Measurements from ENCODE around the gene DCC.

The DCC gene

DNA sequence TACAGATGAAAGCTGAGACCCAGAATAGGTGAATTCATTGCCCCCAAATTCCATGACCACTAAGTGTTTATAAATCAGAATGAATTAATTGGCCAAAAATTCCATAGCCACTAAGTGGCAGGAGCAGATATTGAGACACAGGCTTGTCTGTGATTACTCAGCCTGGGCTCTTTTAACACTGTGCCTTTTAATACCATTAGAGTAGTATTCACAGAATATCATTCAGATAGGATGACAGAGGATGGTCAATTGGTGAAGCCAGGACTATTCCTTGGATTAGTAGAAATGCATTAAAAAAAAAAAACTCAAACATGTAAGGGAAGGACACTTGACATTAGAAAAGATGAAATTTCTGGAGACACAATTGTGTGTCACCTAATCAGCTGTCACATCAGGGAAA, 698.6 kb downstream of the DCC start:
- Histone ChIP-seq H3K36me3 (ENCODE audit: insufficient read depth, low read length) (no peaks in the 10 kb centered on the region), H3K27me3 (ENCODE audit: insufficient read depth, low read length, poor library complexity, severe bottlenecking) (no peaks in the 10 kb centered on the region), H3K9me3 (ENCODE audit: insufficient read depth, low read depth, low read length) (no peaks in the 10 kb centered on the region), H3K4me1 (ENCODE audit: insufficient read depth, low read length, poor library complexity, severe bottlenecking) (no peaks in the 10 kb centered on the region), H3F3A (ENCODE audit: low read depth) (no peaks in the 10 kb centered on the region), H4K20me1 (ENCODE audit: insufficient read depth, low read length, poor library complexity, severe bottlenecking) (no peaks in the 10 kb centered on the region), H3K4me2 (ENCODE audit: low read depth, low read length, poor library complexity, severe bottlenecking) (no peak overlapping the region), H3K9ac (ENCODE audit: low read depth, low read length, poor library complexity, severe bottlenecking) (no peak overlapping the region), H3K79me2 (ENCODE audit: insufficient read depth, low read length) (no peaks in the 10 kb centered on the region), H3K4me3 (ENCODE audit: low read length, poor library complexity, severe bottlenecking) (no peak overlapping the region), H3K9me2 (replicated peaks; ENCODE audit: low read depth, low read length) (no peaks in the 10 kb centered on the region), H2AFZ (ENCODE audit: low read length) (no peak overlapping the region)
- no peak for TF ChIP-seq EZH2phosphoT487 (IDR thresholded peaks at IDR 0.05; ENCODE audit: borderline replicate concordance)
- TF ChIP-seq, protein P1, sequence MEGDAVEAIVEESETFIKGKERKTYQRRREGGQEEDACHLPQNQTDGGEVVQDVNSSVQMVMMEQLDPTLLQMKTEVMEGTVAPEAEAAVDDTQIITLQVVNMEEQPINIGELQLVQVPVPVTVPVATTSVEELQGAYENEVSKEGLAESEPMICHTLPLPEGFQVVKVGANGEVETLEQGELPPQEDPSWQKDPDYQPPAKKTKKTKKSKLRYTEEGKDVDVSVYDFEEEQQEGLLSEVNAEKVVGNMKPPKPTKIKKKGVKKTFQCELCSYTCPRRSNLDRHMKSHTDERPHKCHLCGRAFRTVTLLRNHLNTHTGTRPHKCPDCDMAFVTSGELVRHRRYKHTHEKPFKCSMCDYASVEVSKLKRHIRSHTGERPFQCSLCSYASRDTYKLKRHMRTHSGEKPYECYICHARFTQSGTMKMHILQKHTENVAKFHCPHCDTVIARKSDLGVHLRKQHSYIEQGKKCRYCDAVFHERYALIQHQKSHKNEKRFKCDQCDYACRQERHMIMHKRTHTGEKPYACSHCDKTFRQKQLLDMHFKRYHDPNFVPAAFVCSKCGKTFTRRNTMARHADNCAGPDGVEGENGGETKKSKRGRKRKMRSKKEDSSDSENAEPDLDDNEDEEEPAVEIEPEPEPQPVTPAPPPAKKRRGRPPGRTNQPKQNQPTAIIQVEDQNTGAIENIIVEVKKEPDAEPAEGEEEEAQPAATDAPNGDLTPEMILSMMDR (conservative IDR thresholded peaks at IDR 0.05; ENCODE audit: low read length), result no peak

DNA sequence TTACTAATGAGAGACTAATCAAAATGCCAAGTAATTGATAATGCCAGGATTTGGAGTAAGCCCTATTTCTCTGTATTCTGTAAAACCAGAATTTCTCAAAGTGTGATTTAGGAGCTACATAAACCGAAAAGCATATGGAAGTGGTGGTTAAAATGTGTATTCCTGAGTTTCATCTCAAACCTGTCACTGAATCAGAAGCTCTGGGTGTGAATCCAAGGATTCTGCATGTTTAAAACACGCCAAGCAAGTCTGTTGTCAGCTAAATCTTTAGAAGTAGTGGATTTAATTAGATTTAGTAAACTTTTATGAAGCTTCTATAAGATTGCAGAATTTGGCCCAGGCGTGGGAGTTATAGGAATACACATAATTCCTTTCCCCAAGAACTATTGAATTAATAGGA, 700.3 kb downstream of the DCC start:
- no peaks in the 10 kb centered on the region for H3K79me2 ChIP-seq (ENCODE audit: insufficient read depth, low read length)
- TF ChIP-seq EZH2phosphoT487 (IDR thresholded peaks at IDR 0.05; ENCODE audit: borderline replicate concordance), result no peak
- TF ChIP-seq, protein P1 (conservative IDR thresholded peaks at IDR 0.05; ENCODE audit: low read length), result no peak
- H3K9me2 ChIP-seq (replicated peaks; ENCODE audit: low read depth, low read length), result no peaks in the 10 kb centered on the region
- no peak overlapping the region for H3K9ac ChIP-seq (ENCODE audit: low read depth, low read length, poor library complexity, severe bottlenecking)
- no peaks in the 10 kb centered on the region for H3K27me3 ChIP-seq (ENCODE audit: insufficient read depth, low read length, poor library complexity, severe bottlenecking)
- H3F3A ChIP-seq (ENCODE audit: low read depth), result no peaks in the 10 kb centered on the region
- no peak overlapping the region for H3K4me2 ChIP-seq (ENCODE audit: low read depth, low read length, poor library complexity, severe bottlenecking)
- H3K36me3 ChIP-seq (ENCODE audit: insufficient read depth, low read length), result no peaks in the 10 kb centered on the region
- no peak overlapping the region for H2AFZ ChIP-seq (ENCODE audit: low read length)
- H3K4me1 ChIP-seq (ENCODE audit: insufficient read depth, low read length, poor library complexity, severe bottlenecking), result no peaks in the 10 kb centered on the region
- no peaks in the 10 kb centered on the region for H4K20me1 ChIP-seq (ENCODE audit: insufficient read depth, low read length, poor library complexity, severe bottlenecking)
- no peaks in the 10 kb centered on the region for H3K9me3 ChIP-seq (ENCODE audit: insufficient read depth, low read depth, low read length)
- H3K4me3 ChIP-seq (ENCODE audit: low read length, poor library complexity, severe bottlenecking), result no peak overlapping the region

DNA sequence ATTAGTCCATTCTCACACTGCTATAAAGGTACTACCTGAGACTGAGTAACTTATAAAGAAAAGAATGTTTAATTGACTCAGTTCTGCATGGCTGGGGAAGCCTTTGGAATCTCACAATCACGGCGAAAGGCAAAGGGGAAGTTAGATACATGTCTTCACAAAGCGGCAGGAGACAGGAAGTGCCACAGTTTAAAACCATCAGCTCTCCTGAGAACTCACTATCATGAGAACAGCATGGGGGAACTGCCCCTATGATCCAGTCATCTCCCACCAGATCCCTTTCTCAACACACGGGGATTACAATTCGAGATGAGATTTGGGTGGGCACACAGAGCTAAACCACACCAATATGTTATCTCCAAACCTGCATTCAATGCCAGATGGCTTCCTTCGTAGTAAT, 716.1 kb downstream of the DCC start:
- H3K4me2 ChIP-seq (ENCODE audit: low read depth, low read length, poor library complexity, severe bottlenecking), result no peak overlapping the region
- H3K79me2 ChIP-seq (ENCODE audit: insufficient read depth, low read length), result no peaks in the 10 kb centered on the region
- no peak overlapping the region for H2AFZ ChIP-seq (ENCODE audit: low read length)
- H3K9ac ChIP-seq (ENCODE audit: low read depth, low read length, poor library complexity, severe bottlenecking), result no peak overlapping the region
- H3K4me1 ChIP-seq (ENCODE audit: insufficient read depth, low read length, poor library complexity, severe bottlenecking), result no peaks in the 10 kb centered on the region
- no peaks in the 10 kb centered on the region for H3K36me3 ChIP-seq (ENCODE audit: insufficient read depth, low read length)
- H3K4me3 ChIP-seq (ENCODE audit: low read length, poor library complexity, severe bottlenecking), result no peak overlapping the region
- TF ChIP-seq, protein P1 (conservative IDR thresholded peaks at IDR 0.05; ENCODE audit: low read length), result no peak
- no peak for TF ChIP-seq EZH2phosphoT487 (IDR thresholded peaks at IDR 0.05; ENCODE audit: borderline replicate concordance)
- H3K9me2 ChIP-seq (replicated peaks; ENCODE audit: low read depth, low read length), result no peaks in the 10 kb centered on the region
- H4K20me1 ChIP-seq (ENCODE audit: insufficient read depth, low read length, poor library complexity, severe bottlenecking), result no peaks in the 10 kb centered on the region
- no peaks in the 10 kb centered on the region for H3K27me3 ChIP-seq (ENCODE audit: insufficient read depth, low read length, poor library complexity, severe bottlenecking)
- no peaks in the 10 kb centered on the region for H3F3A ChIP-seq (ENCODE audit: low read depth)
- H3K9me3 ChIP-seq (ENCODE audit: insufficient read depth, low read depth, low read length), result no peaks in the 10 kb centered on the region

All from Loucy (cell line).